IMR-90 (cell line): Measurements from ENCODE around the gene SVEP1. TPM values are rescaled to one million over a fixed set of nuclear protein-coding genes. Genes with fewer than 3 reads are reported as not detected.

Experiments used
- ATAC-seq: fragments of 200-7000 bp; cut with Tn5 transposase; 2 replicates; pipeline ENCODE4 v1.9.1; 2020; ENCODE audit warnings: low read depth, mild to moderate bottlenecking, moderate library complexity
- BruUV-seq: library from RNA; stranded (reverse); fragments of 400-500 nt; replicated peaks from 2 replicates; lab custom pipeline; 2021; lab: Mats Ljungman, UMichigan
- CTCF ChIA-PET: fragments of 300-600 bp; formaldehyde crosslinking; extraction: SDS; loops from one replicate; lab custom pipeline; 2021; ENCODE audit warnings: antibody characterized with exemption; lab: Yijun Ruan, JAX
- POLR2A ChIA-PET: fragments of 300-600 bp; sonication (Branson Sonifier 250); formaldehyde crosslinking; loops from one replicate; lab custom pipeline; 2022; ENCODE audit warnings: antibody characterized with exemption; ENCODE audit not compliant: unreplicated experiment; lab: Charles Lee
- DNase-seq: peaks from one replicate; pipeline ENCODE4 v3.0.0; 2013
- H2AFZ ChIP-seq: replicated peaks from 2 replicates; pipeline ENCODE3; 2013; ENCODE audit warnings: low read length, mild to moderate bottlenecking; ENCODE audit not compliant: poor library complexity
- H2AK5ac ChIP-seq: 2 replicates; pipeline ENCODE4 v1.6.1; 2013; ENCODE audit warnings: low read depth, low read length, inconsistent platforms
- H2AK9ac ChIP-seq: replicated peaks from 2 replicates; pipeline ENCODE3; 2013; ENCODE audit warnings: mild to moderate bottlenecking, low read depth, low read length, moderate library complexity; ENCODE audit not compliant: poor library complexity
- H2BK120ac ChIP-seq: 2 replicates; pipeline ENCODE4 v1.6.1; 2013; ENCODE audit warnings: low read depth, low read length, inconsistent platforms
- H2BK15ac ChIP-seq: 3 replicates; pipeline ENCODE4 v1.6.1; 2013; ENCODE audit warnings: low read depth, low read length, inconsistent platforms
- H2BK20ac ChIP-seq: 2 replicates; pipeline ENCODE4 v1.6.1; 2013; ENCODE audit warnings: low read depth, mild to moderate bottlenecking, inconsistent platforms, low read length, moderate library complexity
- H2BK5ac ChIP-seq: 2 replicates; pipeline ENCODE4 v1.6.1; 2013; ENCODE audit warnings: mild to moderate bottlenecking, low read depth, low read length, inconsistent platforms; ENCODE audit not compliant: poor library complexity, severe bottlenecking
- H3K14ac ChIP-seq: replicated peaks from 2 replicates; pipeline ENCODE4 v1.6.1; 2013; ENCODE audit warnings: low read depth, low read length, inconsistent platforms
- H3K18ac ChIP-seq: 2 replicates; pipeline ENCODE4 v1.6.1; 2013; ENCODE audit warnings: low read depth, low read length, control low read depth
- H3K23ac ChIP-seq: 2 replicates; pipeline ENCODE4 v1.6.1; 2013; ENCODE audit warnings: low read depth, low read length, inconsistent platforms
- H3K27ac ChIP-seq: 2 replicates; pipeline ENCODE4 v1.5.1; 2013; ENCODE audit warnings: mild to moderate bottlenecking, control low read depth, low read length; ENCODE audit not compliant: insufficient read depth
- H3K27me3 ChIP-seq: 2 replicates; pipeline ENCODE4 v1.6.1; 2013; ENCODE audit warnings: low read length; ENCODE audit not compliant: control insufficient read depth, insufficient read depth
- H3K36me3 ChIP-seq: 2 replicates; pipeline ENCODE4 v1.6.1; 2013; ENCODE audit warnings: low read length, mixed read lengths; ENCODE audit not compliant: control insufficient read depth, insufficient read depth
- H3K4ac ChIP-seq: 2 replicates; pipeline ENCODE4 v1.6.1; 2013; ENCODE audit warnings: low read depth, low read length, inconsistent platforms
- H3K4me1 ChIP-seq: 2 replicates; pipeline ENCODE4 v1.6.1; 2013; ENCODE audit warnings: low read length, mixed read lengths; ENCODE audit not compliant: control insufficient read depth, insufficient read depth
- H3K4me2 ChIP-seq: 2 replicates; pipeline ENCODE4 v1.6.1; 2013; ENCODE audit warnings: low read depth, mild to moderate bottlenecking, control low read depth, low read length, moderate library complexity
- H3K4me3 ChIP-seq: 2 replicates; pipeline ENCODE4 v1.5.1; 2013; ENCODE audit warnings: low read depth, mild to moderate bottlenecking, control low read depth, low read length, moderate library complexity; ENCODE audit not compliant: insufficient read depth
- H3K56ac ChIP-seq: 2 replicates; pipeline ENCODE4 v1.6.1; 2013; ENCODE audit warnings: low read length, inconsistent platforms; ENCODE audit not compliant: insufficient read depth; ENCODE audit errors: extremely low read depth
- H3K79me1 ChIP-seq, 2 experiments: 2 replicates each; pipeline ENCODE4 v1.6.1; 2013; ENCODE audit warnings: low read length in 2 of 2, inconsistent platforms in 1 of 2, low read depth in 1 of 2
- H3K9ac ChIP-seq: 2 replicates; pipeline ENCODE4 v1.6.1; 2013; ENCODE audit warnings: low read depth, low read length, control low read depth
- H3K9me1 ChIP-seq: 2 replicates; pipeline ENCODE4 v1.6.1; 2013; ENCODE audit warnings: low read length, inconsistent platforms; ENCODE audit not compliant: insufficient read depth
- H3K9me3 ChIP-seq: 2 replicates; pipeline ENCODE4 v1.6.1; 2013; ENCODE audit warnings: low read length; ENCODE audit not compliant: control insufficient read depth, insufficient read depth
- H4K20me1 ChIP-seq: 2 replicates; pipeline ENCODE4 v1.6.1; 2013; ENCODE audit warnings: low read length, inconsistent platforms; ENCODE audit not compliant: insufficient read depth
- H4K5ac ChIP-seq: 2 replicates; pipeline ENCODE4 v1.6.1; 2013; ENCODE audit warnings: mild to moderate bottlenecking, low read depth, low read length, control low read depth
- H4K8ac ChIP-seq, 2 experiments: 2 replicates each; pipeline ENCODE4 v1.6.1; 2013; ENCODE audit warnings: low read depth in 2 of 2, low read length in 2 of 2, control low read depth in 1 of 2, inconsistent platforms in 1 of 2
- H4K91ac ChIP-seq: 2 replicates; pipeline ENCODE4 v1.6.1; 2013; ENCODE audit warnings: low read depth, low read length, inconsistent platforms; ENCODE audit not compliant: insufficient read depth
- BHLHE40 ChIP-seq: fragments of 150-350 bp; IDR thresholded peaks from 2 replicates; pipeline ENCODE4 v1.6.1; 2016; ENCODE audit warnings: mild to moderate bottlenecking, low read depth, low read length
- CEBPB ChIP-seq: IDR thresholded peaks from 2 replicates; pipeline ENCODE4 v1.6.1; 2012; ENCODE audit warnings: low read depth, low read length, improper control_type of control experiment
- CHD1 ChIP-seq: IDR thresholded peaks from 2 replicates; pipeline ENCODE4 v1.6.1; 2012; ENCODE audit warnings: low read depth, low read length, improper control_type of control experiment
- FOS ChIP-seq: fragments of 150-350 bp; IDR thresholded peaks from 2 replicates; pipeline ENCODE4 v1.6.1; 2016; ENCODE audit warnings: low read depth, low read length
- MAFK ChIP-seq: IDR thresholded peaks from 2 replicates; pipeline ENCODE4 v1.6.1; 2012; ENCODE audit warnings: low read depth, low read length, improper control_type of control experiment
- MAZ ChIP-seq: IDR thresholded peaks from 2 replicates; pipeline ENCODE4 v1.6.1; 2012; ENCODE audit warnings: low read depth, mild to moderate bottlenecking, low read length, improper control_type of control experiment, moderate library complexity, borderline replicate concordance
- MXI1 ChIP-seq: IDR thresholded peaks from 2 replicates; pipeline ENCODE4 v1.6.1; 2012; ENCODE audit warnings: low read depth, mild to moderate bottlenecking, low read length, moderate library complexity, borderline replicate concordance
- NFE2L2 ChIP-seq: fragments of 150-350 bp; IDR thresholded peaks from 2 replicates; pipeline ENCODE4 v1.6.1; 2016; ENCODE audit warnings: low read depth, mild to moderate bottlenecking, low read length
- POLR2A ChIP-seq: IDR thresholded peaks from 2 replicates; pipeline ENCODE4 v1.6.1; 2012; ENCODE audit warnings: mild to moderate bottlenecking, low read depth, low read length
- RAD21 ChIP-seq: IDR thresholded peaks from 2 replicates; pipeline ENCODE4 v1.6.1; 2012; ENCODE audit warnings: low read length, improper control_type of control experiment
- RCOR1 ChIP-seq: IDR thresholded peaks from 2 replicates; pipeline ENCODE4 v1.6.1; 2012; ENCODE audit warnings: mild to moderate bottlenecking, low read length, improper control_type of control experiment; ENCODE audit not compliant: insufficient replicate concordance
- RFX5 ChIP-seq: IDR thresholded peaks from 2 replicates; pipeline ENCODE4 v1.8.0; 2012; ENCODE audit warnings: low read depth, mild to moderate bottlenecking, low read length, moderate library complexity
- SMC3 ChIP-seq: fragments of 150-350 bp; IDR thresholded peaks from 2 replicates; pipeline ENCODE4 v1.6.1; 2016; ENCODE audit warnings: low read depth, mild to moderate bottlenecking, antibody characterized with exemption, low read length, moderate library complexity
- WGBS, 2 experiments: methylation state at CpG; one replicate each; pipeline versions ENCODE4 v1.1.5 to v1.1.7; 2013; ENCODE audit warnings: missing lambda C conversion rate in 2 of 2; ENCODE audit not compliant: insufficient read length in 1 of 2; ENCODE audit errors: extremely low coverage in 2 of 2; 5-methylcytosine and 5-hydroxymethylcytosine counted together
- dilution Hi-C: fragments of 300-500 bp; cut with HindIII; formaldehyde crosslinking; loops from one replicate; pipeline ENCODE4 v1.14.3; 2018; ENCODE audit warnings: low sequenced_read_pairs; ENCODE audit not compliant: unreplicated experiment
- in situ Hi-C: fragments of 300-500 bp; cut with MboI; formaldehyde crosslinking; loops from 3 replicates; pipeline ENCODE4 v1.14.3; 2019; ENCODE audit warnings: low sequenced_read_pairs, inconsistent platforms, mixed read lengths
- intact Hi-C: fragments of 100-400 bp; cut with micrococcal nuclease; formaldehyde crosslinking; loops from 2 replicates; pipeline ENCODE4 v1.10.0; 2022
- polyA plus RNA-seq, 3 experiments: library from polyadenylated mRNA; depleted of rRNA; stranded (reverse); fragments of >200 nt; gene quantifications; 2 replicates each; pipeline ENCODE4 v1.2.3, GENCODE V29; 2012; ENCODE audit warnings: low replicate concordance in 1 of 3
- total RNA-seq: library from RNA; depleted of rRNA; stranded (reverse); fragments of >200 nt; gene quantifications from 2 replicates; pipeline ENCODE4 v1.2.3, GENCODE V29; 2012
- TF ChIP-seq, protein P1 (sequence below): fragments of 150-350 bp; IDR thresholded peaks from 2 replicates; pipeline ENCODE4 v1.6.1; 2016; ENCODE audit warnings: low read depth, mild to moderate bottlenecking, low read length, moderate library complexity, borderline replicate concordance
- TF ChIP-seq, protein P2 (sequence below): conservative IDR thresholded peaks from 2 replicates; pipeline ENCODE4 v1.5.1; 2012; ENCODE audit warnings: mild to moderate bottlenecking, low read depth, low read length, improper control_type of control experiment
- TF ChIP-seq, protein P3 (sequence below): fragments of 150-350 bp; IDR thresholded peaks from 2 replicates; pipeline ENCODE4 v1.6.1; 2017; ENCODE audit warnings: mild to moderate bottlenecking, antibody characterized with exemption, low read length, low read depth

SVEP1 gene
- total and polyA plus RNA-seq, 2 of the 4 experiments (the other 2 are of a cell fraction): 4.8 to 16.7 TPM

DNA sequence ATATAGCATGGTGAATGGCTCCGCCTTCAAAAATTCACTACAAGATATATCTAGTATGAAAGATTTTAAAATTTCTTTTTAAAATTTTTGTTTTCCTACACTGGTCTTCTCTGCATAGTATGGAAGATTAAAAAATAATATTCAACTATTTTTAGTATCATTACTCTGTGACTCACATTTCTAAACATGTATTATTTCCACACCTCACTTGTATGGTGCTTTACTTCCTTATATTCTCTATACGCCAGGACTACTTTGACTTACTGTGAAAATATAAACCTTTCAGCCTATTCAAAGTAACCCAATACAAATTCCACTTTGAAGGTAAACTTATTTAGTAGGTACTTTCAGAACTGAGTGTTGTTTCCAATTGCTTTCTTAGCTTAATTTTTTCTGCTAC lies 215.1 kb downstream of the SVEP1 start:
- Histone ChIP-seq H2AFZ (no peak overlapping the region), H3K27me3 (no peaks in the 10 kb centered on the region), H3K4me2 (no peak overlapping the region), H2BK120ac (no peak overlapping the region), H3K9ac (no peak overlapping the region), H3K4me1 (no peaks in the 10 kb centered on the region), H4K91ac (no peak overlapping the region), H3K23ac (no peak overlapping the region), H3K27ac (no peak overlapping the region), H3K4ac (no peak overlapping the region), H4K20me1 (no peaks in the 10 kb centered on the region), H3K56ac (no peak overlapping the region), H2BK20ac (no peak overlapping the region), H2BK15ac (no peak overlapping the region), H3K36me3 (peaks cover 7% of the 10 kb centered on the region), H4K8ac (no peak overlapping the region), H2AK5ac (no peak overlapping the region), H3K4me3 (no peak overlapping the region), H2AK9ac (no peak overlapping the region), H3K9me3 (no peaks in the 10 kb centered on the region), H3K14ac (no peak overlapping the region), H2BK5ac (no peak overlapping the region), H3K18ac (no peak overlapping the region), H4K5ac (no peak overlapping the region), H3K79me1 (no peaks in the 10 kb centered on the region), H3K9me1 (no peaks in the 10 kb centered on the region)
- ChIA-PET CTCF (no interaction called here), POLR2A (no interaction called here)
- BruUV-seq: no TSS peak
- in situ Hi-C loops (no loop called here), intact Hi-C loops (no loop called here), dilution Hi-C loops (no loop called here)
- no CpG with 5 or more reads among the region's 2 CpGs for WGBS, 2 experiments
- no peak for ATAC-seq
- TF ChIP-seq NFE2L2 (no peak), CHD1 (no peak), SMC3 (no peak), RFX5 (no peak), MAFK (no peak), POLR2A (no peak), MXI1 (no peak), RCOR1 (no peak), FOS (no peak), BHLHE40 (no peak), CEBPB (no peak), MAZ (no peak), RAD21 (no peak)
- TF ChIP-seq, protein P1, sequence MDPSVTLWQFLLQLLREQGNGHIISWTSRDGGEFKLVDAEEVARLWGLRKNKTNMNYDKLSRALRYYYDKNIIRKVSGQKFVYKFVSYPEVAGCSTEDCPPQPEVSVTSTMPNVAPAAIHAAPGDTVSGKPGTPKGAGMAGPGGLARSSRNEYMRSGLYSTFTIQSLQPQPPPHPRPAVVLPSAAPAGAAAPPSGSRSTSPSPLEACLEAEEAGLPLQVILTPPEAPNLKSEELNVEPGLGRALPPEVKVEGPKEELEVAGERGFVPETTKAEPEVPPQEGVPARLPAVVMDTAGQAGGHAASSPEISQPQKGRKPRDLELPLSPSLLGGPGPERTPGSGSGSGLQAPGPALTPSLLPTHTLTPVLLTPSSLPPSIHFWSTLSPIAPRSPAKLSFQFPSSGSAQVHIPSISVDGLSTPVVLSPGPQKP: no peak
- TF ChIP-seq, protein P2, sequence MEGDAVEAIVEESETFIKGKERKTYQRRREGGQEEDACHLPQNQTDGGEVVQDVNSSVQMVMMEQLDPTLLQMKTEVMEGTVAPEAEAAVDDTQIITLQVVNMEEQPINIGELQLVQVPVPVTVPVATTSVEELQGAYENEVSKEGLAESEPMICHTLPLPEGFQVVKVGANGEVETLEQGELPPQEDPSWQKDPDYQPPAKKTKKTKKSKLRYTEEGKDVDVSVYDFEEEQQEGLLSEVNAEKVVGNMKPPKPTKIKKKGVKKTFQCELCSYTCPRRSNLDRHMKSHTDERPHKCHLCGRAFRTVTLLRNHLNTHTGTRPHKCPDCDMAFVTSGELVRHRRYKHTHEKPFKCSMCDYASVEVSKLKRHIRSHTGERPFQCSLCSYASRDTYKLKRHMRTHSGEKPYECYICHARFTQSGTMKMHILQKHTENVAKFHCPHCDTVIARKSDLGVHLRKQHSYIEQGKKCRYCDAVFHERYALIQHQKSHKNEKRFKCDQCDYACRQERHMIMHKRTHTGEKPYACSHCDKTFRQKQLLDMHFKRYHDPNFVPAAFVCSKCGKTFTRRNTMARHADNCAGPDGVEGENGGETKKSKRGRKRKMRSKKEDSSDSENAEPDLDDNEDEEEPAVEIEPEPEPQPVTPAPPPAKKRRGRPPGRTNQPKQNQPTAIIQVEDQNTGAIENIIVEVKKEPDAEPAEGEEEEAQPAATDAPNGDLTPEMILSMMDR: no peak
- TF ChIP-seq, protein P3, sequence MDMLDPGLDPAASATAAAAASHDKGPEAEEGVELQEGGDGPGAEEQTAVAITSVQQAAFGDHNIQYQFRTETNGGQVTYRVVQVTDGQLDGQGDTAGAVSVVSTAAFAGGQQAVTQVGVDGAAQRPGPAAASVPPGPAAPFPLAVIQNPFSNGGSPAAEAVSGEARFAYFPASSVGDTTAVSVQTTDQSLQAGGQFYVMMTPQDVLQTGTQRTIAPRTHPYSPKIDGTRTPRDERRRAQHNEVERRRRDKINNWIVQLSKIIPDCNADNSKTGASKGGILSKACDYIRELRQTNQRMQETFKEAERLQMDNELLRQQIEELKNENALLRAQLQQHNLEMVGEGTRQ: no peak
- DNase-seq: no peak
